ENCODE measurements around the gene IQGAP2. TPM values are rescaled to one million over a fixed set of nuclear protein-coding genes. Genes with fewer than 3 reads are reported as not detected.
"Not testable (repeated sequence)": the region's sequence is repeated elsewhere in the genome, so short reads cannot be mapped to it uniquely, and the experiment has no call there.

Gene IQGAP2
- total RNA-seq, 1 donor from 2014 or later, result 1.4 TPM

- H3K27ac Mint-ChIP-seq (ENCODE audit: unreplicated experiment), result no peak overlapping the region
- peaks cover 3% of the 10 kb centered on the region for H3K27me3 Mint-ChIP-seq (ENCODE audit: unreplicated experiment)
- no peaks in the 10 kb centered on the region for H3K9me3 Mint-ChIP-seq (ENCODE audit: unreplicated experiment)
- H3K4me3 Mint-ChIP-seq (ENCODE audit: unreplicated experiment), result no peak overlapping the region
- TF ChIP-seq CTCF (IDR thresholded peaks at IDR 0.05; ENCODE audit: partially characterized antibody, unreplicated experiment), result no peak
- DNase-seq, result no peak
- H3K36me3 Mint-ChIP-seq (ENCODE audit: unreplicated experiment), result no peaks in the 10 kb centered on the region
- H3K4me1 Mint-ChIP-seq (ENCODE audit: low read depth, unreplicated experiment), result peaks cover 5% of the 10 kb centered on the region
Observed at GRCh38 chr5:76365561-76365960, 37.5 kb upstream of the IQGAP2 start.

- TF ChIP-seq CTCF (IDR thresholded peaks at IDR 0.05; ENCODE audit: partially characterized antibody, unreplicated experiment), result no peak
- DNase-seq, result no peak
- peaks cover 3% of the 10 kb centered on the region for H3K27me3 Mint-ChIP-seq (ENCODE audit: unreplicated experiment)
- H3K4me1 Mint-ChIP-seq (ENCODE audit: low read depth, unreplicated experiment), result peaks cover 5% of the 10 kb centered on the region
- no peaks in the 10 kb centered on the region for H3K9me3 Mint-ChIP-seq (ENCODE audit: unreplicated experiment)
- no peaks in the 10 kb centered on the region for H3K36me3 Mint-ChIP-seq (ENCODE audit: unreplicated experiment)
- H3K4me3 Mint-ChIP-seq (ENCODE audit: unreplicated experiment), result no peak overlapping the region
- H3K27ac Mint-ChIP-seq (ENCODE audit: unreplicated experiment), result no peak overlapping the region
Observed at GRCh38 chr5:76366596-76366995, 36.5 kb upstream of the IQGAP2 start.

DNA sequence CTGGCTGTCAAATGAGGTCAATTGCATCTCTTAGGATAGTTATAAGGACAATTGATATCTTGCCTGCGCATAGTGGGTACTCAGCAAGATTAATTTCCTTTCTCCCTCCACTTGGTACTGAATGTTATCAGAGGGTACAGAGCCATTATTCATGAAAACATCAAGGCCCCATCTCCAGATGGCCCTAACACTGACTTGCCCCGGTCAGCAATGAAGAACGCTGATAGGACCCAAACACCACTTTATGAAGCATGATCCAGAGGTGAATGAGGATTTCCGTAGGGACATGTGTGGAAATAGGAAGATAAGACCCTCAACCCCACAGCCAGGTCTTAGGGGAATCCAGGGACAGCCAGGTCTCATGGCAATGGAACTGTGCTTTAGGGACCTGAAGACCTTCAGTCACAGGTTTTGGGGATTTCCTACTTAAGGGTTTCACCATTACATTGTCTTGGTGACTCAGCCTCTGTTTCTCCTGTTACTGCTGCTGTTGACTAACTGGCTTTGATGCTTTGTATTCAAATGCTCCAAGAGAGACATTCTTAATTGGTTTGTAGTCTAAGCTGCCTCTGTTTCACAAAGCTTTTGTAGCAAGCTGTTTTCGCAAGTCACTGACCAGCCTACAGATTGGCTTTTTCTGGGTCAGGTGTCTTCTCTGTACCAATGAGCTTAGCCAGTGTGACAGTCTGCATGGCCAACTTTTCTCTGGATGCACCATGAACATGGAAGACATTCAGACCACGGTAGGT, 35.3 kb upstream of the IQGAP2 start:
- DNase-seq, result no peak
- TF ChIP-seq CTCF (IDR thresholded peaks at IDR 0.05; ENCODE audit: partially characterized antibody, unreplicated experiment), result no peak
- Mint-ChIP-seq H3K27me3 (ENCODE audit: unreplicated experiment) (peaks cover 3% of the 10 kb centered on the region), H3K36me3 (ENCODE audit: unreplicated experiment) (no peaks in the 10 kb centered on the region), H3K4me3 (ENCODE audit: unreplicated experiment) (no peak overlapping the region), H3K27ac (ENCODE audit: unreplicated experiment) (no peak overlapping the region), H3K9me3 (ENCODE audit: unreplicated experiment) (no peaks in the 10 kb centered on the region), H3K4me1 (ENCODE audit: low read depth, unreplicated experiment) (peaks cover 5% of the 10 kb centered on the region)

GRCh38 chr5:76368941-76369340, 34.1 kb upstream of the IQGAP2 start:
- H3K27ac Mint-ChIP-seq (ENCODE audit: unreplicated experiment), result no peak overlapping the region

GRCh38 chr5:76369668-76370067, 33.4 kb upstream of the IQGAP2 start:
- H3K27me3 Mint-ChIP-seq (ENCODE audit: unreplicated experiment); DNase-seq; H3K36me3 Mint-ChIP-seq (ENCODE audit: unreplicated experiment); H3K4me1 Mint-ChIP-seq (ENCODE audit: low read depth, unreplicated experiment); H3K4me3 Mint-ChIP-seq (ENCODE audit: unreplicated experiment); H3K27ac Mint-ChIP-seq (ENCODE audit: unreplicated experiment); H3K9me3 Mint-ChIP-seq (ENCODE audit: unreplicated experiment): not testable (repeated sequence)

More at GRCh38 chr5:76368941-76369340, 34.1 kb upstream of the IQGAP2 start:
- H3K36me3 Mint-ChIP-seq (ENCODE audit: unreplicated experiment), result no peaks in the 10 kb centered on the region
- H3K27me3 Mint-ChIP-seq (ENCODE audit: unreplicated experiment), result peaks cover 3% of the 10 kb centered on the region
- H3K9me3 Mint-ChIP-seq (ENCODE audit: unreplicated experiment), result no peaks in the 10 kb centered on the region
- peaks cover 3% of the 10 kb centered on the region for H3K4me1 Mint-ChIP-seq (ENCODE audit: low read depth, unreplicated experiment)
- no peak for DNase-seq
- no peak for TF ChIP-seq CTCF (IDR thresholded peaks at IDR 0.05; ENCODE audit: partially characterized antibody, unreplicated experiment)
- no peak overlapping the region for H3K4me3 Mint-ChIP-seq (ENCODE audit: unreplicated experiment)
